22Rv1 (cell line): Measurements from ENCODE around the gene INTS2.

Source experiments
- H3K27ac ChIP-seq: fragments of 450-650 bp; 2 replicates; pipeline ENCODE4 v1.5.1; 2017
- ZFX ChIP-seq: fragments of 450-650 bp; IDR thresholded peaks from 2 replicates; pipeline ENCODE4 v1.6.1; 2017; ENCODE audit warnings: antibody characterized with exemption, borderline replicate concordance
- TF ChIP-seq, protein P1 (sequence below): fragments of 450-650 bp; IDR thresholded peaks from 2 replicates; pipeline ENCODE4 v1.5.1; 2017; ENCODE audit warnings: mild to moderate bottlenecking

INTS2 gene

DNA sequence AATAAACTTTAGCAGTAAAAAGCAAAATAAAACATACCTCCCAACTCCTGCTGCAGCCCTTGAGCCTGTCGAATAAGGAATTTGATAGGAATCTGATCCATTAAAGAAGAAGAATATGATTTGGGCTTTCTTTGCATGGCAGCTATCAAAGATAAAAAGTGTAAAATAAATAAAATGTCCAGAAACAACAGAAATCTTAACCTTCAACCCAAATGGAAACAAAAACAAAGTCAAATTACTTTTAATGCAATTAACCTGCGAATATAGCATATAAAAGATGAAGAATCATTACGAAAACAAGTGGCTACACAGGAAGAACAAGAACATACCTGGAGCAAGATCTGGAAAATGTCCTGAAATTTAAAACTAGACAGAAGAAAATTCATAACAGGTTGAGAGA, 42.9 kb downstream of the INTS2 start:
- TF ChIP-seq, protein P1, sequence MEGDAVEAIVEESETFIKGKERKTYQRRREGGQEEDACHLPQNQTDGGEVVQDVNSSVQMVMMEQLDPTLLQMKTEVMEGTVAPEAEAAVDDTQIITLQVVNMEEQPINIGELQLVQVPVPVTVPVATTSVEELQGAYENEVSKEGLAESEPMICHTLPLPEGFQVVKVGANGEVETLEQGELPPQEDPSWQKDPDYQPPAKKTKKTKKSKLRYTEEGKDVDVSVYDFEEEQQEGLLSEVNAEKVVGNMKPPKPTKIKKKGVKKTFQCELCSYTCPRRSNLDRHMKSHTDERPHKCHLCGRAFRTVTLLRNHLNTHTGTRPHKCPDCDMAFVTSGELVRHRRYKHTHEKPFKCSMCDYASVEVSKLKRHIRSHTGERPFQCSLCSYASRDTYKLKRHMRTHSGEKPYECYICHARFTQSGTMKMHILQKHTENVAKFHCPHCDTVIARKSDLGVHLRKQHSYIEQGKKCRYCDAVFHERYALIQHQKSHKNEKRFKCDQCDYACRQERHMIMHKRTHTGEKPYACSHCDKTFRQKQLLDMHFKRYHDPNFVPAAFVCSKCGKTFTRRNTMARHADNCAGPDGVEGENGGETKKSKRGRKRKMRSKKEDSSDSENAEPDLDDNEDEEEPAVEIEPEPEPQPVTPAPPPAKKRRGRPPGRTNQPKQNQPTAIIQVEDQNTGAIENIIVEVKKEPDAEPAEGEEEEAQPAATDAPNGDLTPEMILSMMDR = no peak
- no peak for TF ChIP-seq ZFX
- no peak overlapping the region for H3K27ac ChIP-seq

GRCh38 chr17:61880589-61881102, 47.1 kb downstream of the INTS2 start:
- TF ChIP-seq ZFX = no peak
- TF ChIP-seq, protein P1 = no peak

GRCh38 chr17:61878984-61879612, 48.7 kb downstream of the INTS2 start:
- no peak overlapping the region for H3K27ac ChIP-seq
- TF ChIP-seq, protein P1 = no peak
- TF ChIP-seq ZFX = no peak

More at GRCh38 chr17:61880589-61881102, 47.1 kb downstream of the INTS2 start:
- H3K27ac ChIP-seq = no peak overlapping the region

- no peak for TF ChIP-seq ZFX
- no peak overlapping the region for H3K27ac ChIP-seq
These were observed 49.3 kb downstream of the INTS2 start for GRCh38 chr17:61878520-61878919.

DNA sequence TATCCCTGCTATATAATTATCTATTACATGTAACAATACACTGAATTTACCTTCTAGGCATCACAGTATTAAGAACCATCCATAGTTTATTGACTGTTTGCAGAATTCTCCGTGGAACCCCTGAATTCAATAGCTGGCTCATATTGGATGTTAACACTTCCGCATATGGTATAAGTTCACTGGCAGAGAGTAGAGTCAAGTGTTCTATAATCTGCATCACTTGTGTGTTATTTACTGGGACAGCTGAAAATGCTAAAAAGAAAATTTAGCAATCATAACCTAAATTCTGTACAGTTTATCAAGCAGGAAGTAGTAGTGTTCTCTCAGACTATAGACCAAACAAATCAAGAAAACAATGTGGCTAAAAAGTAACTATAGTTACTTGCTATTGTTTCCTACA, 49.9 kb downstream of the INTS2 start:
- H3K27ac ChIP-seq = no peak overlapping the region
- TF ChIP-seq ZFX = no peak
- TF ChIP-seq, protein P1 = no peak

DNA sequence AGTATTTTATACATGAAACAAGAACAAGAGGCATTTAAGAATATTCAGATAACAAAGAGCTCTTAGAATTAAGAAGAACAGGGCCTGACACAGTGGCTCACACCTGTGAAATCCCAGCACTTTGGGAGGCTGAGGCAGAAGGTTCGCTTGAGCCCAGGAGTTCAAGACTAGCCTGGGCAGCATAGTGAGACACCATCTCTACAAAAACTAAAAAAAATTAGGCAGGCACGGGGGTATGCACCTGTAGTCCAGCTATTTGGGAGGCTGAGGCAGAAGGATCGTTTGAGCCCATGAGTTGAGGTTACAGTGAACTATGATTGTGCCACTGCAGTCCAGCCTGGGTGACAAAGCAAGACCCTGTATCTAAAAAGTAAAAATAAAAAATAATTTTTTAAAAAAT, 52.0 kb downstream of the INTS2 start:
- TF ChIP-seq, protein P1 = no peak

DNA sequence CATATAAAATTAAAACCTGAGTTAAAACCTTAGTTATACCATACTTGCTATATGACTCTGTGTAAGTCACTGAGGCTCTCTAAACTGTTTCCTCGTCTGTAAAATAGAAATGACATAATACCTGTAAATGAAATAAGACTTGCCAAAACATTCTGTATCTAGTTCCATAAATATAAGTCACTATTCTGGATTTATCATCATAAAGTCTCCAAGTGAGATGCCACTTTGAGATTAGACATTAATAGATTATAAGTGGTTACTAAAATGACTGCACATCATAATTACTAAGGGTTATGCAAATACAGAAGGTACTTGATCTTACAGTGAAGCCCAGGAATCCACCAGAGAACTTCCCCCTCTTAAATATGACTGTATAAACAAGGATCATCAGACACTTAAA, 52.5 kb downstream of the INTS2 start:
- TF ChIP-seq, protein P1 = no peak
- TF ChIP-seq ZFX = no peak
- H3K27ac ChIP-seq = no peak overlapping the region

More for the DNA sequence above, 52.0 kb downstream of the INTS2 start:
- no peak overlapping the region for H3K27ac ChIP-seq

- no peak overlapping the region for H3K27ac ChIP-seq
These were observed 53.7 kb downstream of the INTS2 start for GRCh38 chr17:61874075-61874474.

More at GRCh38 chr17:61874075-61874474, 53.7 kb downstream of the INTS2 start:
- TF ChIP-seq, protein P1 = no peak
- TF ChIP-seq ZFX = no peak
